IMR-90 (cell line): ENCODE data around the gene C11orf58. TPM values are rescaled to one million over a fixed set of nuclear protein-coding genes. Genes with fewer than 3 reads are reported as not detected.

Experiments used
- ATAC-seq: fragments of 200-7000 bp; cut with Tn5 transposase; 2 replicates; pipeline ENCODE4 v1.9.1; 2020; ENCODE audit warnings: low read depth, mild to moderate bottlenecking, moderate library complexity
- BruUV-seq: library from RNA; stranded (reverse); fragments of 400-500 nt; replicated peaks from 2 replicates; lab custom pipeline; 2021; lab: Mats Ljungman, UMichigan
- CTCF ChIA-PET: fragments of 300-600 bp; formaldehyde crosslinking; extraction: SDS; loops from one replicate; lab custom pipeline; 2021; ENCODE audit warnings: antibody characterized with exemption; lab: Yijun Ruan, JAX
- POLR2A ChIA-PET: fragments of 300-600 bp; sonication (Branson Sonifier 250); formaldehyde crosslinking; loops from one replicate; lab custom pipeline; 2022; ENCODE audit warnings: antibody characterized with exemption; ENCODE audit not compliant: unreplicated experiment; lab: Charles Lee
- DNase-seq: peaks from one replicate; pipeline ENCODE4 v3.0.0; 2013
- H2AFZ ChIP-seq: replicated peaks from 2 replicates; pipeline ENCODE3; 2013; ENCODE audit warnings: low read length, mild to moderate bottlenecking; ENCODE audit not compliant: poor library complexity
- H2AK5ac ChIP-seq: 2 replicates; pipeline ENCODE4 v1.6.1; 2013; ENCODE audit warnings: low read depth, low read length, inconsistent platforms
- H2AK9ac ChIP-seq: replicated peaks from 2 replicates; pipeline ENCODE3; 2013; ENCODE audit warnings: mild to moderate bottlenecking, low read depth, low read length, moderate library complexity; ENCODE audit not compliant: poor library complexity
- H2BK120ac ChIP-seq: 2 replicates; pipeline ENCODE4 v1.6.1; 2013; ENCODE audit warnings: low read depth, low read length, inconsistent platforms
- H2BK15ac ChIP-seq: 3 replicates; pipeline ENCODE4 v1.6.1; 2013; ENCODE audit warnings: low read depth, low read length, inconsistent platforms
- H2BK20ac ChIP-seq: 2 replicates; pipeline ENCODE4 v1.6.1; 2013; ENCODE audit warnings: low read depth, mild to moderate bottlenecking, inconsistent platforms, low read length, moderate library complexity
- H2BK5ac ChIP-seq: 2 replicates; pipeline ENCODE4 v1.6.1; 2013; ENCODE audit warnings: mild to moderate bottlenecking, low read depth, low read length, inconsistent platforms; ENCODE audit not compliant: poor library complexity, severe bottlenecking
- H3K14ac ChIP-seq: replicated peaks from 2 replicates; pipeline ENCODE4 v1.6.1; 2013; ENCODE audit warnings: low read depth, low read length, inconsistent platforms
- H3K18ac ChIP-seq: 2 replicates; pipeline ENCODE4 v1.6.1; 2013; ENCODE audit warnings: low read depth, low read length, control low read depth
- H3K23ac ChIP-seq: 2 replicates; pipeline ENCODE4 v1.6.1; 2013; ENCODE audit warnings: low read depth, low read length, inconsistent platforms
- H3K27ac ChIP-seq: 2 replicates; pipeline ENCODE4 v1.5.1; 2013; ENCODE audit warnings: mild to moderate bottlenecking, control low read depth, low read length; ENCODE audit not compliant: insufficient read depth
- H3K27me3 ChIP-seq: 2 replicates; pipeline ENCODE4 v1.6.1; 2013; ENCODE audit warnings: low read length; ENCODE audit not compliant: control insufficient read depth, insufficient read depth
- H3K36me3 ChIP-seq: 2 replicates; pipeline ENCODE4 v1.6.1; 2013; ENCODE audit warnings: low read length, mixed read lengths; ENCODE audit not compliant: control insufficient read depth, insufficient read depth
- H3K4ac ChIP-seq: 2 replicates; pipeline ENCODE4 v1.6.1; 2013; ENCODE audit warnings: low read depth, low read length, inconsistent platforms
- H3K4me1 ChIP-seq: 2 replicates; pipeline ENCODE4 v1.6.1; 2013; ENCODE audit warnings: low read length, mixed read lengths; ENCODE audit not compliant: control insufficient read depth, insufficient read depth
- H3K4me2 ChIP-seq: 2 replicates; pipeline ENCODE4 v1.6.1; 2013; ENCODE audit warnings: low read depth, mild to moderate bottlenecking, control low read depth, low read length, moderate library complexity
- H3K4me3 ChIP-seq: 2 replicates; pipeline ENCODE4 v1.5.1; 2013; ENCODE audit warnings: low read depth, mild to moderate bottlenecking, control low read depth, low read length, moderate library complexity; ENCODE audit not compliant: insufficient read depth
- H3K56ac ChIP-seq: 2 replicates; pipeline ENCODE4 v1.6.1; 2013; ENCODE audit warnings: low read length, inconsistent platforms; ENCODE audit not compliant: insufficient read depth; ENCODE audit errors: extremely low read depth
- H3K79me1 ChIP-seq, 2 experiments: 2 replicates each; pipeline ENCODE4 v1.6.1; 2013; ENCODE audit warnings: low read length in 2 of 2, inconsistent platforms in 1 of 2, low read depth in 1 of 2
- H3K9ac ChIP-seq: 2 replicates; pipeline ENCODE4 v1.6.1; 2013; ENCODE audit warnings: low read depth, low read length, control low read depth
- H3K9me1 ChIP-seq: 2 replicates; pipeline ENCODE4 v1.6.1; 2013; ENCODE audit warnings: low read length, inconsistent platforms; ENCODE audit not compliant: insufficient read depth
- H3K9me3 ChIP-seq: 2 replicates; pipeline ENCODE4 v1.6.1; 2013; ENCODE audit warnings: low read length; ENCODE audit not compliant: control insufficient read depth, insufficient read depth
- H4K20me1 ChIP-seq: 2 replicates; pipeline ENCODE4 v1.6.1; 2013; ENCODE audit warnings: low read length, inconsistent platforms; ENCODE audit not compliant: insufficient read depth
- H4K5ac ChIP-seq: 2 replicates; pipeline ENCODE4 v1.6.1; 2013; ENCODE audit warnings: mild to moderate bottlenecking, low read depth, low read length, control low read depth
- H4K8ac ChIP-seq, 2 experiments: 2 replicates each; pipeline ENCODE4 v1.6.1; 2013; ENCODE audit warnings: low read depth in 2 of 2, low read length in 2 of 2, control low read depth in 1 of 2, inconsistent platforms in 1 of 2
- H4K91ac ChIP-seq: 2 replicates; pipeline ENCODE4 v1.6.1; 2013; ENCODE audit warnings: low read depth, low read length, inconsistent platforms; ENCODE audit not compliant: insufficient read depth
- BHLHE40 ChIP-seq: fragments of 150-350 bp; IDR thresholded peaks from 2 replicates; pipeline ENCODE4 v1.6.1; 2016; ENCODE audit warnings: mild to moderate bottlenecking, low read depth, low read length
- CEBPB ChIP-seq: IDR thresholded peaks from 2 replicates; pipeline ENCODE4 v1.6.1; 2012; ENCODE audit warnings: low read depth, low read length, improper control_type of control experiment
- CHD1 ChIP-seq: IDR thresholded peaks from 2 replicates; pipeline ENCODE4 v1.6.1; 2012; ENCODE audit warnings: low read depth, low read length, improper control_type of control experiment
- ELK1 ChIP-seq: fragments of 150-350 bp; IDR thresholded peaks from 2 replicates; pipeline ENCODE4 v1.6.1; 2016; ENCODE audit warnings: low read depth, mild to moderate bottlenecking, low read length, moderate library complexity, borderline replicate concordance
- FOS ChIP-seq: fragments of 150-350 bp; IDR thresholded peaks from 2 replicates; pipeline ENCODE4 v1.6.1; 2016; ENCODE audit warnings: low read depth, low read length
- MAFK ChIP-seq: IDR thresholded peaks from 2 replicates; pipeline ENCODE4 v1.6.1; 2012; ENCODE audit warnings: low read depth, low read length, improper control_type of control experiment
- MAZ ChIP-seq: IDR thresholded peaks from 2 replicates; pipeline ENCODE4 v1.6.1; 2012; ENCODE audit warnings: low read depth, mild to moderate bottlenecking, low read length, improper control_type of control experiment, moderate library complexity, borderline replicate concordance
- MXI1 ChIP-seq: IDR thresholded peaks from 2 replicates; pipeline ENCODE4 v1.6.1; 2012; ENCODE audit warnings: low read depth, mild to moderate bottlenecking, low read length, moderate library complexity, borderline replicate concordance
- NFE2L2 ChIP-seq: fragments of 150-350 bp; IDR thresholded peaks from 2 replicates; pipeline ENCODE4 v1.6.1; 2016; ENCODE audit warnings: low read depth, mild to moderate bottlenecking, low read length
- POLR2A ChIP-seq: IDR thresholded peaks from 2 replicates; pipeline ENCODE4 v1.6.1; 2012; ENCODE audit warnings: mild to moderate bottlenecking, low read depth, low read length
- RAD21 ChIP-seq: IDR thresholded peaks from 2 replicates; pipeline ENCODE4 v1.6.1; 2012; ENCODE audit warnings: low read length, improper control_type of control experiment
- RCOR1 ChIP-seq: IDR thresholded peaks from 2 replicates; pipeline ENCODE4 v1.6.1; 2012; ENCODE audit warnings: mild to moderate bottlenecking, low read length, improper control_type of control experiment; ENCODE audit not compliant: insufficient replicate concordance
- RFX5 ChIP-seq: IDR thresholded peaks from 2 replicates; pipeline ENCODE4 v1.8.0; 2012; ENCODE audit warnings: low read depth, mild to moderate bottlenecking, low read length, moderate library complexity
- SMC3 ChIP-seq: fragments of 150-350 bp; IDR thresholded peaks from 2 replicates; pipeline ENCODE4 v1.6.1; 2016; ENCODE audit warnings: low read depth, mild to moderate bottlenecking, antibody characterized with exemption, low read length, moderate library complexity
- USF2 ChIP-seq: fragments of 150-350 bp; IDR thresholded peaks from 2 replicates; pipeline ENCODE4 v1.6.1; 2017; ENCODE audit warnings: mild to moderate bottlenecking, antibody characterized with exemption, low read length, low read depth
- dilution Hi-C: fragments of 300-500 bp; cut with HindIII; formaldehyde crosslinking; loops from one replicate; pipeline ENCODE4 v1.14.3; 2018; ENCODE audit warnings: low sequenced_read_pairs; ENCODE audit not compliant: unreplicated experiment
- in situ Hi-C: fragments of 300-500 bp; cut with MboI; formaldehyde crosslinking; loops from 3 replicates; pipeline ENCODE4 v1.14.3; 2019; ENCODE audit warnings: low sequenced_read_pairs, inconsistent platforms, mixed read lengths
- intact Hi-C: fragments of 100-400 bp; cut with micrococcal nuclease; formaldehyde crosslinking; loops from 2 replicates; pipeline ENCODE4 v1.10.0; 2022
- polyA plus RNA-seq, 3 experiments: library from polyadenylated mRNA; depleted of rRNA; stranded (reverse); fragments of >200 nt; gene quantifications; 2 replicates each; pipeline ENCODE4 v1.2.3, GENCODE V29; 2012; ENCODE audit warnings: low replicate concordance in 1 of 3
- total RNA-seq: library from RNA; depleted of rRNA; stranded (reverse); fragments of >200 nt; gene quantifications from 2 replicates; pipeline ENCODE4 v1.2.3, GENCODE V29; 2012

Gene C11orf58
- total and polyA plus RNA-seq, 2 of the 4 experiments (the other 2 are of a cell fraction), result 53.8 to 67.8 TPM

GRCh38 chr11:16703795-16704194, 34.7 kb upstream of the C11orf58 start:
- in situ Hi-C loops (no loop called here), dilution Hi-C loops (no loop called here), intact Hi-C loops (no loop called here)
- ChIA-PET CTCF (no interaction called here), POLR2A (no interaction called here)
- H3K4me2 ChIP-seq, result no peak overlapping the region
- no peak overlapping the region for H3K18ac ChIP-seq
- ATAC-seq (no peak), DNase-seq (no peak)
- no peak overlapping the region for H2AFZ ChIP-seq
- H3K9me3 ChIP-seq, result no peaks in the 10 kb centered on the region
- H4K20me1 ChIP-seq, result no peaks in the 10 kb centered on the region
- H4K5ac ChIP-seq, result no peak overlapping the region
- H3K23ac ChIP-seq, result no peak overlapping the region
- no peak overlapping the region for H2AK9ac ChIP-seq
- H2BK120ac ChIP-seq, result no peak overlapping the region
- H3K79me1 ChIP-seq, result no peaks in the 10 kb centered on the region
- no peak overlapping the region for H2BK5ac ChIP-seq
- no peak overlapping the region for H2BK15ac ChIP-seq
- no peak overlapping the region for H2AK5ac ChIP-seq
- no peak overlapping the region for H2BK20ac ChIP-seq
- TF ChIP-seq MXI1, result no peak
- no peak for TF ChIP-seq SMC3
- no peak for TF ChIP-seq RFX5
- TF ChIP-seq ELK1, result no peak
- TF ChIP-seq CHD1, result no peak
- no peak for TF ChIP-seq RCOR1
- TF ChIP-seq BHLHE40, result no peak
- TF ChIP-seq MAFK, result no peak
- no peak for TF ChIP-seq NFE2L2
- TF ChIP-seq RAD21, result no peak
- no peak for TF ChIP-seq MAZ
- TF ChIP-seq FOS, result no peak
- no peak for TF ChIP-seq USF2
- no peak for TF ChIP-seq POLR2A
- TF ChIP-seq CEBPB, result no peak
- H3K56ac ChIP-seq, result no peak overlapping the region
- H3K14ac ChIP-seq, result no peak overlapping the region
- no peak overlapping the region for H3K27ac ChIP-seq
- no peaks in the 10 kb centered on the region for H3K4me1 ChIP-seq
- no peak overlapping the region for H3K4me3 ChIP-seq
- no TSS peak for BruUV-seq
- no peak overlapping the region for H3K4ac ChIP-seq
- H4K91ac ChIP-seq, result no peak overlapping the region
- H3K36me3 ChIP-seq, result no peaks in the 10 kb centered on the region
- no peaks in the 10 kb centered on the region for H3K9me1 ChIP-seq
- no peaks in the 10 kb centered on the region for H3K27me3 ChIP-seq
- H3K9ac ChIP-seq, result no peak overlapping the region
- no peak overlapping the region for H4K8ac ChIP-seq
